ENCODE data around the gene INIP.

- TF ChIP-seq CTCF (IDR thresholded peaks at IDR 0.05) (no peak), POLR2AphosphoS5 (IDR thresholded peaks at IDR 0.05) (no peak), EP300 (IDR thresholded peaks at IDR 0.05) (no peak)
Observed at GRCh38 chr9:112712678-112713077, 5.2 kb downstream of the INIP start.
